Stomach smooth muscle (tissue), 2 donors: ENCODE measurements around the gene CELF1.
"Not testable (repeated sequence)": the region's sequence is repeated elsewhere in the genome, so short reads cannot be mapped to it uniquely, and the experiment has no call there.

Source experiments
- H3K27ac ChIP-seq: one replicate; pipeline ENCODE4 v1.7.0; 2013; ENCODE audit warnings: mild to moderate bottlenecking, low read length, inconsistent platforms
- H3K27me3 ChIP-seq, 2 donors: one replicate each; pipeline ENCODE4 v1.7.0; 2013; ENCODE audit warnings: low read length in 2 of 2; ENCODE audit not compliant: insufficient read depth in 2 of 2, control insufficient read depth in 1 of 2
- H3K36me3 ChIP-seq, 2 donors: one replicate each; pipeline ENCODE4 v1.7.0; 2013; ENCODE audit warnings: low read length in 2 of 2; ENCODE audit not compliant: control insufficient read depth in 2 of 2, insufficient read depth in 2 of 2
- H3K4me1 ChIP-seq: one replicate; pipeline ENCODE4 v1.7.0; 2013; ENCODE audit warnings: low read length; ENCODE audit not compliant: control insufficient read depth, insufficient read depth
- H3K4me3 ChIP-seq, 2 donors: one replicate each; pipeline ENCODE4 v1.7.0; 2013; ENCODE audit warnings: low read length in 2 of 2
- H3K9ac ChIP-seq, 2 donors: one replicate each; pipeline ENCODE4 v1.7.0; 2013; ENCODE audit warnings: low read length in 2 of 2, mild to moderate bottlenecking in 1 of 2
- H3K9me3 ChIP-seq, 2 donors: one replicate each; pipeline ENCODE4 v1.7.0; 2013; ENCODE audit warnings: low read length in 2 of 2; ENCODE audit not compliant: control insufficient read depth in 2 of 2
- donor health status: healthy.
- donor health status: Pancreatic carcinoma.

The CELF1 gene

GRCh38 chr11:47573321-47573720 is 20.4 kb upstream of the CELF1 start:
- peaks cover 21% of the 10 kb centered on the region for H3K4me1 ChIP-seq
- no peak overlapping the region for H3K27ac ChIP-seq
- H3K4me3 ChIP-seq, result no peak overlapping the region
- no peak overlapping the region for H3K9ac ChIP-seq
- no peaks in the 10 kb centered on the region for H3K27me3 ChIP-seq
- no peaks in the 10 kb centered on the region for H3K9me3 ChIP-seq
- peaks cover 36 to 38% of the 10 kb centered on the region in 2 donors for H3K36me3 ChIP-seq

DNA sequence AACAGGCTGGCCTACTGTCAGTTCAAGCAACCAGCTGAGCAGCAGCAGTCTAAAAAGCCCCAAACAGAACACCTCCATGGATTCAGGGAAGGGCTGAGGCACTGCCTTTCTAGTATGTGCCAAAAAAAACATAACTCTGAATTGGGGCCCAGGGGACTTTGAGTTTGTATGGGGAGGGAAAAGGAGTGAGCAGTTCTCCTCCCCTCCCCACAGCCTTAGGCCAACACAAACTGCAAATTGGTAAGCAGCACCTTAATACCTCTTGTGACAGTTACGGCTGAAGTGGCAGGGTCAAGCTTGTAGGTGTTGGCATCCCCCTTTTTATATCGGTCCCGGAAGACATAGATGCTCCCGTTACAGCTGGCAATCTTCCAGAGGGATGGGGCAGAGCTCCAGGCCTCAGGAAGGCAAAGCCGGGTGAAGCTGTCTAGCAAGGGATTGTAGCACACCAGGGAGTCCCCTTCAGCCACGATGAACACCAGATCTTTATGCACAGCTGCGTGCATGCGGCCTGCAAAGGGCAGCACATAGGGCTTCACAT is 19.9 kb upstream of the CELF1 start:
- Histone ChIP-seq H3K4me3 (no peak overlapping the region), H3K4me1 (peaks cover 17% of the 10 kb centered on the region), H3K27ac (no peak overlapping the region), H3K9ac (no peak overlapping the region), H3K9me3 (no peaks in the 10 kb centered on the region), H3K36me3 (peaks cover 36 to 38% of the 10 kb centered on the region in 2 donors), H3K27me3 (no peaks in the 10 kb centered on the region)

DNA sequence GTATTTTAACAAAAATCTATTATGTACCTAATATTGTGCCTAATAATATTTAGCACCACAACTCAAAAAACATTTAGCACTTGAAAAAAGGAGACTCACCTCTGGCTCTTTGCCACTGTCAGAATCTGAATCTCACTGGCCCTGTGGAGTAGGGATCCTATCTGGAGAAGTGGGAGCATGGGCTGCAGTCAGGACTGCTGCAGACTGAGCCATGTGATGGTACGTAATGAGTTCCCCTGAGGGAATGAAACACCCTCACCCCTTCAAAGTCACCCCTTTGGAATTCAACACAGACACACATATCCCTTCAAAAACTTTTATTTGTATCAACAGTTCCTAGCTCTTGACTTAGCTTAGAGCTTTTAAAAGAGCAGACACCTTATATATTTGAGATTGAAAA is 19.0 kb upstream of the CELF1 start:
- no peak overlapping the region for H3K27ac ChIP-seq
- H3K27me3 ChIP-seq, result no peaks in the 10 kb centered on the region
- H3K36me3 ChIP-seq, result peaks cover 35 to 36% of the 10 kb centered on the region in 2 donors

DNA sequence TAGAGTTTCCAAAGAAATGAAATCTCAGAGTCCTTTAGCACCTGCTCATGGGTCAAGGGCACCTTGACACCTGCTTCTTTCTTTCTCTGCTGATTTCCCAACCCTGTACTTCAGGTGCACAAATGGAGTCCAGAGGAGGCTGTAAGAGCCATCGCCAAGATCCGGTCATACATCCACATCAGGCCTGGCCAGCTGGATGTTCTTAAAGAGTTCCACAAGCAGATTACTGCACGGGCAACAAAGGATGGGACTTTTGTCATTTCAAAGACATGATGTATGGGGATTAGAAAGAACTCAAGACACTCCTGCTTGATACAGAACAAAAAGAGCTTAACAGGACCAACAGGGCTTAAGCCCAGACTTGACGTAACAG is 18.4 kb upstream of the CELF1 start:
- H3K27ac ChIP-seq, result no peak overlapping the region
- H3K9ac ChIP-seq, result no peak overlapping the region
- H3K9me3 ChIP-seq, result no peaks in the 10 kb centered on the region
- H3K27me3 ChIP-seq, result no peaks in the 10 kb centered on the region
- H3K4me1 ChIP-seq, result peaks cover 13% of the 10 kb centered on the region
- peaks cover 35 to 36% of the 10 kb centered on the region in 2 donors for H3K36me3 ChIP-seq
- H3K4me3 ChIP-seq, result no peak overlapping the region

More for the DNA sequence above, 19.0 kb upstream of the CELF1 start:
- no peak overlapping the region for H3K4me3 ChIP-seq
- H3K9ac ChIP-seq, result no peak overlapping the region
- no peaks in the 10 kb centered on the region for H3K9me3 ChIP-seq
- peaks cover 9% of the 10 kb centered on the region for H3K4me1 ChIP-seq

DNA sequence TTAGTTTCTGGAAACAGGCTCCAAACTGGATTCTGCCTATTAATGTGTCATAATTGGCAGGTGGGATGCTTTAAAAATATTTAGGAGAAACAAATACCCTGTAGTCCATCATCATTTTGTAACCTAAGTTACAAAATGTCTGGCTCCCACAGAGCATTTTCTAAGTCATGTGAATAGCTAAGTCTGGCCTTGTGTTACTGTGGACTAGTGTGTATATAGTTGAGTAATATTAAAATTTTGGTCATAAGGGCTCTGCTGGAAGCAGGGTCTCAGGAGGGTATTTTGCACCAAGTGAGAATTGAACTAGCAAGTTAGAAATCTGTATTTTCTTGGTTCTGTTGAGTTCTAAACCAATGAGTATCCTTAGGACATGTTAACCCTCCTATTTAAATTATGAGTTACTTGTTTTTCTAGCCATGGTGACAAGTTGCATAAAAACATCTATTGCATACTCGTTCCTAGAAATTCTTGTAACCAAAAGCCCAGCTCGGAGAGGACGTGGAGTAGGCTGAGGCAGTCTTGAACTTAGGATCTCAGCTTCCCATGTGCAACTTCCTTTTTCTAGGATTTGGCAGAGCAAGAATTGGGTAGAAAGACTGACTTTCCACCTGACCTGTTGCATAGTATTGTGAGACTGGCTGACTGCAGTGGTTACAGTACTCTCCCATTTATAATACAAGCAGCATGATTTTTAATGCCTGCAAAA is 17.9 kb upstream of the CELF1 start:
- H3K36me3 ChIP-seq, result peaks cover 35 to 36% of the 10 kb centered on the region in 2 donors
- no peaks in the 10 kb centered on the region for H3K9me3 ChIP-seq
- H3K4me1 ChIP-seq, result peaks cover 17% of the 10 kb centered on the region
- H3K9ac ChIP-seq, result no peak overlapping the region
- H3K27me3 ChIP-seq, result no peaks in the 10 kb centered on the region
- no peak overlapping the region for H3K4me3 ChIP-seq
- no peak overlapping the region for H3K27ac ChIP-seq

DNA sequence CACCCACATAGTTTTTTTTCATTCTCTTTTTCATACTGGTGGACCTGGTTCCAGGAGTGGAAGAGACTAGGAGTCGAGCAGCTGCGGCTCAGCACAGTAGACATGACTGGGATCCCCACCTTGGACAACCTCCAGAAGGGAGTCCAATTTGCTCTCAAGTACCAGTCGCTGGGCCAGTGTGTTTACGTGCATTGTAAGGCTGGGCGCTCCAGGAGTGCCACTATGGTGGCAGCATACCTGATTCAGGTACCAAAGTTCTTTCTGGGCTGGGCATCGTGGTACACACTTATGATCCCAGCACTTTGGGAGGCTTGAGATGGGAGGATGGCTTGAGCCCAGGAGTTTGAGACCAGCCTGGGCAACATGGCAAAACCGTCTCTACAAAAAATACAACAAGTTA is 16.7 kb upstream of the CELF1 start:
- Histone ChIP-seq H3K27me3 (no peaks in the 10 kb centered on the region), H3K9me3 (no peaks in the 10 kb centered on the region), H3K36me3 (peaks cover 31 to 36% of the 10 kb centered on the region in 2 donors), H3K4me1 (peaks cover 24% of the 10 kb centered on the region), H3K9ac (no peak overlapping the region), H3K27ac (no peak overlapping the region), H3K4me3 (no peak overlapping the region)

DNA sequence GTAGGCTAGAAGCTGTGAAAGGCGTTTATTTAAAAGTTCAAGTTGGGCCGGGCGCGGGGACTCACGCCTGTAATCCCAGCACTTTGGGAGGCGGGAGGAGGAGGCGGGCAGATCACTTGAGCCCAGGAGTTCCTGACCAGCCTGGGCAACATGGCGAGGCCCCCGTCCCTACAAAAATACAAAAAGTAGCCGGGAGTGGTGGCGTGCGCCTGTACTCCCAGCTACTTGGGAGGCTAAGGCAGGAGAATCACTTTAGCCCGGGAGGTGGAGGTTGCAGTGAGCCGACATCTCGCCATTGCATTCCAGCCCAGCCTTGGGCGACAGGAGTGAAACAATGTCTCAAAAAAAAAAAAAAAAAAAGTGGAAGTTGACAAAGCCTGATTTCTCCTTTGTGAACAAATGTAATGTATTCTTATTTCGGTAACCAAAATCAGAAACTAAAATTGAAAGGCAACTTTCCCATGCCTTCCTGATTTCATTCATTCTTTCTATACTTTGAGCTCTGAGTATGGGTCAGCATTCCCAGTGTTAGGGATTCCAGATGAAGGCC is 13.3 kb upstream of the CELF1 start:
- H3K9me3 ChIP-seq, result no peaks in the 10 kb centered on the region
- peaks cover 7 to 12% of the 10 kb centered on the region in 2 donors for H3K36me3 ChIP-seq
- peak overlapping the region; percentile 86 to 88 for H3K4me3 ChIP-seq
- H3K27ac ChIP-seq, result peak overlapping the region; percentile 74
- no peaks in the 10 kb centered on the region for H3K27me3 ChIP-seq
- peaks cover 15% of the 10 kb centered on the region for H3K4me1 ChIP-seq
- peak overlapping the region; percentile 81 to 92 for H3K9ac ChIP-seq

- peak within 1 kb of the TSS; percentile 81 to 92 for H3K9ac ChIP-seq
- peaks cover 7 to 8% of the 10 kb centered on the region in 2 donors for H3K36me3 ChIP-seq
- no peaks in the 10 kb centered on the region for H3K27me3 ChIP-seq
- no peaks in the 10 kb centered on the region for H3K9me3 ChIP-seq
- H3K4me1 ChIP-seq, result peaks cover 15% of the 10 kb centered on the region
- H3K4me3 ChIP-seq, result peak within 1 kb of the TSS; percentile 86 to 88
- peak within 1 kb of the TSS; percentile 74 for H3K27ac ChIP-seq
Measured at GRCh38 chr11:47565340-47566148, 12.6 kb upstream of the CELF1 start, which contains the start of gene PTPMT1. TSS of gene PTPMT1 (plus strand) at chr11:47565599. CDS start at chr11:47565623, 24 bp downstream.

DNA sequence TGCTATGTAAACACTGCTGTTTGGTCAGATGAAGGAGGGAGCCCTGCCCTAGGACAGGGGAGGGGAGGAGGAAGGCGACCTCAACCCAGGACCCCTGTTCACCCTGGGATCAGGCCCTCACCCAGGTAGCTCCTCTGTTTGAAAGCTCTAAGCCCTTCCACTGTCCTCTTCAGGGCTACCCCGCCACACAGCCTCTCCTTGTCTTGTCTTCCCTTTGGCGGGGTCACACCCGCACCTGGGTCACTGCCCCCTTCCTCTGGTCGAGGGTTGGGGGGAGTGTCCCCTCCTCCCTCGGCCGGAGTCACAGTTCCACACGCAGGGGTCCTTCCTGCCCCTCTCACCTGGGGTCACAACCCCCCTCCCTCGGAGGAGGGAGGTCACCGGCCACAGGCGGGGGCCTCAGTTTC is 12.0 kb upstream of the CELF1 start:
- no peaks in the 10 kb centered on the region for H3K27me3 ChIP-seq
- H3K9ac ChIP-seq, result peak overlapping the region; percentile 81 to 92
- peak overlapping the region; percentile 74 for H3K27ac ChIP-seq
- peaks cover 15% of the 10 kb centered on the region for H3K4me1 ChIP-seq
- H3K36me3 ChIP-seq, result peaks cover 3 to 7% of the 10 kb centered on the region in 2 donors
- H3K4me3 ChIP-seq, result peak overlapping the region; percentile 86 to 88
- no peaks in the 10 kb centered on the region for H3K9me3 ChIP-seq

DNA sequence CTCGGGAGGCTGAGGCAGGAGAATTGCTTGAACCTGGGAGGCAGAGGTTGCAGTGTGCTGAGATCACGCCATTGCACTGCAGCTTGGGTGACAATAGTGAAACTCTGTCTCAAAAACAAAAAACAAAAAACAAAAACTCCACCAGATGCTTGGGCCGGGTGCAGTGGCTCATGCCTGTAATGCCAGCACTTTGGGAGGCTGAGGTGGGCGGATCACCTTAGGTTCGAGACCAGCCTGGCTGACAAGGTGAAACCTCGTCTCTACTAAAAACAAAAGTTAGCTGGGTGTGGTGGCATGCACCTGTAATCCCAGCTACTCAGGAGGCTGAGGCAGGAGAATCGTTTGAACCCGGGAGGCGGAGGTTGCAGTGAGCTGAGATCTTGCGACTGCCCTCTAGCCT is 11.4 kb upstream of the CELF1 start:
- H3K27ac ChIP-seq, H3K9ac ChIP-seq, H3K36me3 ChIP-seq, H3K27me3 ChIP-seq, H3K9me3 ChIP-seq: not testable (repeated sequence)
- Histone ChIP-seq H3K4me3 (peak overlapping the region in 1 of 2 donors; percentile 88), H3K4me1 (peaks cover 15% of the 10 kb centered on the region)
